HCEC 1CT (cell line): ENCODE measurements around the gene RPS18.

ENCODE experiments used
- DNase-seq: peaks from one replicate; pipeline ENCODE4 v3.0.0-alpha.2; 2017

Gene RPS18

GRCh38 chr6:33292996-33293682 lies 21.3 kb downstream of the RPS18 start:
- DNase-seq = no peak

GRCh38 chr6:33294086-33294823 lies 22.4 kb downstream of the RPS18 start:
- no peak for DNase-seq

GRCh38 chr6:33295621-33296369 lies 23.9 kb downstream of the RPS18 start:
- DNase-seq = no peak

- no peak for DNase-seq
Observed at GRCh38 chr6:33296797-33297405, 25.0 kb downstream of the RPS18 start.

GRCh38 chr6:33297406-33297955 lies 25.6 kb downstream of the RPS18 start:
- DNase-seq = no peak

GRCh38 chr6:33297956-33298772 lies 26.3 kb downstream of the RPS18 start:
- DNase-seq = peak; percentile 75

GRCh38 chr6:33298773-33299236 lies 26.9 kb downstream of the RPS18 start, which contains the start of gene RGL2:
TSS of gene RGL2 (minus strand) at chr6:33298942. CDS start at chr6:33298610, 332 bp downstream.
- DNase-seq = peak; percentile 48

- peak; percentile 90 for DNase-seq
Observed at GRCh38 chr6:33299237-33299944, 27.5 kb downstream of the RPS18 start.

GRCh38 chr6:33301877-33302276 lies 30.0 kb downstream of the RPS18 start:
- DNase-seq = no peak

- no peak for DNase-seq
Observed at GRCh38 chr6:33304216-33304615, 32.3 kb downstream of the RPS18 start.

- no peak for DNase-seq
Observed at GRCh38 chr6:33305052-33305451, 33.2 kb downstream of the RPS18 start.

GRCh38 chr6:33306356-33306755 lies 34.5 kb downstream of the RPS18 start:
- DNase-seq = no peak

- peak; percentile 40 for DNase-seq
Observed at GRCh38 chr6:33312361-33313104, 40.7 kb downstream of the RPS18 start.

GRCh38 chr6:33313105-33313708 lies 41.3 kb downstream of the RPS18 start:
- peak; percentile 37 for DNase-seq

- DNase-seq = peak; percentile 29
Observed at GRCh38 chr6:33313709-33314514, 42.0 kb downstream of the RPS18 start, which contains the start of gene TAPBP. TSS of gene TAPBP (minus strand) at chr6:33314078. CDS start at chr6:33314041, 37 bp downstream.

GRCh38 chr6:33314515-33314942 lies 42.7 kb downstream of the RPS18 start:
- peak; percentile 69 for DNase-seq

- DNase-seq = no peak
Observed at GRCh38 chr6:33314943-33315792, 43.3 kb downstream of the RPS18 start.
